IMR-90 (cell line): Measurements from ENCODE around the gene OVOL3. TPM values are rescaled to one million over a fixed set of nuclear protein-coding genes. Genes with fewer than 3 reads are reported as not detected.

Experiments
- ATAC-seq: fragments of 200-7000 bp; cut with Tn5 transposase; 2 replicates; pipeline ENCODE4 v1.9.1; 2020; ENCODE audit warnings: low read depth, mild to moderate bottlenecking, moderate library complexity
- BruUV-seq: library from RNA; stranded (reverse); fragments of 400-500 nt; replicated peaks from 2 replicates; lab custom pipeline; 2021; lab: Mats Ljungman, UMichigan
- CTCF ChIA-PET: fragments of 300-600 bp; formaldehyde crosslinking; extraction: SDS; loops from one replicate; lab custom pipeline; 2021; ENCODE audit warnings: antibody characterized with exemption; lab: Yijun Ruan, JAX
- POLR2A ChIA-PET: fragments of 300-600 bp; sonication (Branson Sonifier 250); formaldehyde crosslinking; loops from one replicate; lab custom pipeline; 2022; ENCODE audit warnings: antibody characterized with exemption; ENCODE audit not compliant: unreplicated experiment; lab: Charles Lee
- DNase-seq: peaks from one replicate; pipeline ENCODE4 v3.0.0; 2013
- H2AFZ ChIP-seq: replicated peaks from 2 replicates; pipeline ENCODE3; 2013; ENCODE audit warnings: low read length, mild to moderate bottlenecking; ENCODE audit not compliant: poor library complexity
- H2AK5ac ChIP-seq: 2 replicates; pipeline ENCODE4 v1.6.1; 2013; ENCODE audit warnings: low read depth, low read length, inconsistent platforms
- H2AK9ac ChIP-seq: replicated peaks from 2 replicates; pipeline ENCODE3; 2013; ENCODE audit warnings: mild to moderate bottlenecking, low read depth, low read length, moderate library complexity; ENCODE audit not compliant: poor library complexity
- H2BK120ac ChIP-seq: 2 replicates; pipeline ENCODE4 v1.6.1; 2013; ENCODE audit warnings: low read depth, low read length, inconsistent platforms
- H2BK15ac ChIP-seq: 3 replicates; pipeline ENCODE4 v1.6.1; 2013; ENCODE audit warnings: low read depth, low read length, inconsistent platforms
- H2BK20ac ChIP-seq: 2 replicates; pipeline ENCODE4 v1.6.1; 2013; ENCODE audit warnings: low read depth, mild to moderate bottlenecking, inconsistent platforms, low read length, moderate library complexity
- H2BK5ac ChIP-seq: 2 replicates; pipeline ENCODE4 v1.6.1; 2013; ENCODE audit warnings: mild to moderate bottlenecking, low read depth, low read length, inconsistent platforms; ENCODE audit not compliant: poor library complexity, severe bottlenecking
- H3K14ac ChIP-seq: replicated peaks from 2 replicates; pipeline ENCODE4 v1.6.1; 2013; ENCODE audit warnings: low read depth, low read length, inconsistent platforms
- H3K18ac ChIP-seq: 2 replicates; pipeline ENCODE4 v1.6.1; 2013; ENCODE audit warnings: low read depth, low read length, control low read depth
- H3K23ac ChIP-seq: 2 replicates; pipeline ENCODE4 v1.6.1; 2013; ENCODE audit warnings: low read depth, low read length, inconsistent platforms
- H3K27ac ChIP-seq: 2 replicates; pipeline ENCODE4 v1.5.1; 2013; ENCODE audit warnings: mild to moderate bottlenecking, control low read depth, low read length; ENCODE audit not compliant: insufficient read depth
- H3K27me3 ChIP-seq: 2 replicates; pipeline ENCODE4 v1.6.1; 2013; ENCODE audit warnings: low read length; ENCODE audit not compliant: control insufficient read depth, insufficient read depth
- H3K36me3 ChIP-seq: 2 replicates; pipeline ENCODE4 v1.6.1; 2013; ENCODE audit warnings: low read length, mixed read lengths; ENCODE audit not compliant: control insufficient read depth, insufficient read depth
- H3K4ac ChIP-seq: 2 replicates; pipeline ENCODE4 v1.6.1; 2013; ENCODE audit warnings: low read depth, low read length, inconsistent platforms
- H3K4me1 ChIP-seq: 2 replicates; pipeline ENCODE4 v1.6.1; 2013; ENCODE audit warnings: low read length, mixed read lengths; ENCODE audit not compliant: control insufficient read depth, insufficient read depth
- H3K4me2 ChIP-seq: 2 replicates; pipeline ENCODE4 v1.6.1; 2013; ENCODE audit warnings: low read depth, mild to moderate bottlenecking, control low read depth, low read length, moderate library complexity
- H3K4me3 ChIP-seq: 2 replicates; pipeline ENCODE4 v1.5.1; 2013; ENCODE audit warnings: low read depth, mild to moderate bottlenecking, control low read depth, low read length, moderate library complexity; ENCODE audit not compliant: insufficient read depth
- H3K56ac ChIP-seq: 2 replicates; pipeline ENCODE4 v1.6.1; 2013; ENCODE audit warnings: low read length, inconsistent platforms; ENCODE audit not compliant: insufficient read depth; ENCODE audit errors: extremely low read depth
- H3K79me1 ChIP-seq, 2 experiments: 2 replicates each; pipeline ENCODE4 v1.6.1; 2013; ENCODE audit warnings: low read length in 2 of 2, inconsistent platforms in 1 of 2, low read depth in 1 of 2
- H3K9ac ChIP-seq: 2 replicates; pipeline ENCODE4 v1.6.1; 2013; ENCODE audit warnings: low read depth, low read length, control low read depth
- H3K9me1 ChIP-seq: 2 replicates; pipeline ENCODE4 v1.6.1; 2013; ENCODE audit warnings: low read length, inconsistent platforms; ENCODE audit not compliant: insufficient read depth
- H3K9me3 ChIP-seq: 2 replicates; pipeline ENCODE4 v1.6.1; 2013; ENCODE audit warnings: low read length; ENCODE audit not compliant: control insufficient read depth, insufficient read depth
- H4K20me1 ChIP-seq: 2 replicates; pipeline ENCODE4 v1.6.1; 2013; ENCODE audit warnings: low read length, inconsistent platforms; ENCODE audit not compliant: insufficient read depth
- H4K5ac ChIP-seq: 2 replicates; pipeline ENCODE4 v1.6.1; 2013; ENCODE audit warnings: mild to moderate bottlenecking, low read depth, low read length, control low read depth
- H4K8ac ChIP-seq, 2 experiments: 2 replicates each; pipeline ENCODE4 v1.6.1; 2013; ENCODE audit warnings: low read depth in 2 of 2, low read length in 2 of 2, control low read depth in 1 of 2, inconsistent platforms in 1 of 2
- H4K91ac ChIP-seq: 2 replicates; pipeline ENCODE4 v1.6.1; 2013; ENCODE audit warnings: low read depth, low read length, inconsistent platforms; ENCODE audit not compliant: insufficient read depth
- BHLHE40 ChIP-seq: fragments of 150-350 bp; IDR thresholded peaks from 2 replicates; pipeline ENCODE4 v1.6.1; 2016; ENCODE audit warnings: mild to moderate bottlenecking, low read depth, low read length
- CEBPB ChIP-seq: IDR thresholded peaks from 2 replicates; pipeline ENCODE4 v1.6.1; 2012; ENCODE audit warnings: low read depth, low read length, improper control_type of control experiment
- CTCF ChIP-seq: conservative IDR thresholded peaks from 2 replicates; pipeline ENCODE4 v1.5.1; 2012; ENCODE audit warnings: mild to moderate bottlenecking, low read depth, low read length, improper control_type of control experiment
- ELK1 ChIP-seq: fragments of 150-350 bp; IDR thresholded peaks from 2 replicates; pipeline ENCODE4 v1.6.1; 2016; ENCODE audit warnings: low read depth, mild to moderate bottlenecking, low read length, moderate library complexity, borderline replicate concordance
- FOS ChIP-seq: fragments of 150-350 bp; IDR thresholded peaks from 2 replicates; pipeline ENCODE4 v1.6.1; 2016; ENCODE audit warnings: low read depth, low read length
- MAFK ChIP-seq: IDR thresholded peaks from 2 replicates; pipeline ENCODE4 v1.6.1; 2012; ENCODE audit warnings: low read depth, low read length, improper control_type of control experiment
- MAZ ChIP-seq: IDR thresholded peaks from 2 replicates; pipeline ENCODE4 v1.6.1; 2012; ENCODE audit warnings: low read depth, mild to moderate bottlenecking, low read length, improper control_type of control experiment, moderate library complexity, borderline replicate concordance
- NFE2L2 ChIP-seq: fragments of 150-350 bp; IDR thresholded peaks from 2 replicates; pipeline ENCODE4 v1.6.1; 2016; ENCODE audit warnings: low read depth, mild to moderate bottlenecking, low read length
- POLR2A ChIP-seq: IDR thresholded peaks from 2 replicates; pipeline ENCODE4 v1.6.1; 2012; ENCODE audit warnings: mild to moderate bottlenecking, low read depth, low read length
- RCOR1 ChIP-seq: IDR thresholded peaks from 2 replicates; pipeline ENCODE4 v1.6.1; 2012; ENCODE audit warnings: mild to moderate bottlenecking, low read length, improper control_type of control experiment; ENCODE audit not compliant: insufficient replicate concordance
- RFX5 ChIP-seq: IDR thresholded peaks from 2 replicates; pipeline ENCODE4 v1.8.0; 2012; ENCODE audit warnings: low read depth, mild to moderate bottlenecking, low read length, moderate library complexity
- SMC3 ChIP-seq: fragments of 150-350 bp; IDR thresholded peaks from 2 replicates; pipeline ENCODE4 v1.6.1; 2016; ENCODE audit warnings: low read depth, mild to moderate bottlenecking, antibody characterized with exemption, low read length, moderate library complexity
- USF2 ChIP-seq: fragments of 150-350 bp; IDR thresholded peaks from 2 replicates; pipeline ENCODE4 v1.6.1; 2017; ENCODE audit warnings: mild to moderate bottlenecking, antibody characterized with exemption, low read length, low read depth
- WGBS, 2 experiments: methylation state at CpG; one replicate each; pipeline versions ENCODE4 v1.1.5 to v1.1.7; 2013; ENCODE audit warnings: missing lambda C conversion rate in 2 of 2; ENCODE audit not compliant: insufficient read length in 1 of 2; ENCODE audit errors: extremely low coverage in 2 of 2; 5-methylcytosine and 5-hydroxymethylcytosine counted together
- dilution Hi-C: fragments of 300-500 bp; cut with HindIII; formaldehyde crosslinking; loops from one replicate; pipeline ENCODE4 v1.14.3; 2018; ENCODE audit warnings: low sequenced_read_pairs; ENCODE audit not compliant: unreplicated experiment
- in situ Hi-C: fragments of 300-500 bp; cut with MboI; formaldehyde crosslinking; loops from 3 replicates; pipeline ENCODE4 v1.14.3; 2019; ENCODE audit warnings: low sequenced_read_pairs, inconsistent platforms, mixed read lengths
- intact Hi-C: fragments of 100-400 bp; cut with micrococcal nuclease; formaldehyde crosslinking; loops from 2 replicates; pipeline ENCODE4 v1.10.0; 2022
- polyA plus RNA-seq, 3 experiments: library from polyadenylated mRNA; depleted of rRNA; stranded (reverse); fragments of >200 nt; gene quantifications; 2 replicates each; pipeline ENCODE4 v1.2.3, GENCODE V29; 2012; ENCODE audit warnings: low replicate concordance in 1 of 3
- total RNA-seq: library from RNA; depleted of rRNA; stranded (reverse); fragments of >200 nt; gene quantifications from 2 replicates; pipeline ENCODE4 v1.2.3, GENCODE V29; 2012

OVOL3 gene
- total and polyA plus RNA-seq, 2 of the 4 experiments (the other 2 are of a cell fraction) = not detected

DNA sequence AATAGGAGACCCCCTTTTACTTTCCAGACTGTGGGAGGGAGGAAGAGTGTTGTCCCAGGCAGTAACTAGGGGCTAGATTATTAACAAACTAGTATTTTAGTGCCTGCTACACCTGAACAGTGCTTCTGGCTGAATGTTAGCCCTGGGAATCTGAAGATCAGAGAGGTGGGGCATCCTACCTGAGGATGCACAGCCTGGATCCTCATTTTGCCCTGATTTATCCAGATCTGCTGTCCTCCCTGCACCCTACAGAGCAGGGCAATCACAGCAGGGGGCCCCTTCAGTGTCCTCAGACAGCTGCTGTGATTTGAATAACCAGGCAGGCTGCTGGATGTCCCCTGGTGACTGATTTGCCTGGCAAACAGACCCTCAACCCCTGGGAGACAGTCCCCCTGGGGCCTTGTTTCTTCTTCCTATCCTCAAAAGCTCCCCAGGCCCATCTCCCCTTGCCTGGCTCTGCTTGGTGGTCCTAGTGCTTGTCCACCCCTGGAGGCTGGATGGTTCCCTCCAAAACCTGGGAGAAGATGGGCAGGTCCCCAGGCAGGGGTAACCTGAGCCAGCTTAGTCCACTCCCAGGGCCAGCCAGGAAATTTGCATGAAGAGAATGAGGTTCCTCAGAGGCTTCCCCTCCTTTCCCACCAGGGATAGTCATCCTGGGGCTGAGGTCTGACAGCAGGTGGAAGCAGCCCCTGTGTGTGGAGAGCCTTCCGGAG lies at the start of gene OVOL3 (continued):
- no peak for TF ChIP-seq RCOR1

GRCh38 chr19:36061367-36061766 lies 49.6 kb upstream of the OVOL3 start:
- in situ Hi-C loops = no loop called here
- Histone ChIP-seq H4K20me1 (no peaks in the 10 kb centered on the region), H4K5ac (no peak overlapping the region), H2BK5ac (no peak overlapping the region), H3K56ac (no peak overlapping the region), H3K23ac (no peak overlapping the region), H2BK20ac (no peak overlapping the region), H2AFZ (no peak overlapping the region), H3K27me3 (no peaks in the 10 kb centered on the region), H3K4ac (no peak overlapping the region), H2BK15ac (no peak overlapping the region), H3K4me1 (no peaks in the 10 kb centered on the region), H3K79me1 (peaks cover 16 to 45% of the 10 kb centered on the region in 2 experiments), H3K9ac (no peak overlapping the region), H3K9me1 (no peaks in the 10 kb centered on the region), H3K27ac (no peak overlapping the region), H2BK120ac (no peak overlapping the region), H2AK9ac (no peak overlapping the region), H3K4me2 (no peak overlapping the region), H3K36me3 (peaks cover 4% of the 10 kb centered on the region), H4K8ac (no peak overlapping the region), H4K91ac (no peak overlapping the region), H3K14ac (no peak overlapping the region), H3K4me3 (no peak overlapping the region), H3K18ac (no peak overlapping the region), H2AK5ac (no peak overlapping the region), H3K9me3 (no peaks in the 10 kb centered on the region)
- no CpG with 5 or more reads among the region's 2 CpGs for WGBS, 2 experiments
- no peak for ATAC-seq
- dilution Hi-C loops = no loop called here
- CTCF ChIA-PET = interaction anchor here (1.0 to 1.4 kb wide), 3 partner anchors 53 to 108 kb away, joined by 4 to 6 read pairs (median 4); partner anchors contain the start of genes POLR2I and TBCB
- DNase-seq = no peak
- no TSS peak for BruUV-seq
- POLR2A ChIA-PET = no interaction called here
- intact Hi-C loops = loop anchor here (2.0 kb wide), 1 partner anchor 53 kb away; the partner anchor contains the start of genes POLR2I and TBCB
- no peak for TF ChIP-seq NFE2L2
- TF ChIP-seq CTCF = no peak
- TF ChIP-seq RFX5 = no peak
- TF ChIP-seq BHLHE40 = no peak
- TF ChIP-seq USF2 = no peak
- TF ChIP-seq CEBPB = no peak
- no peak for TF ChIP-seq MAFK
- no peak for TF ChIP-seq MAZ
- TF ChIP-seq POLR2A = no peak
- no peak for TF ChIP-seq ELK1
- TF ChIP-seq RCOR1 = no peak
- TF ChIP-seq FOS = no peak
- no peak for TF ChIP-seq SMC3
